H1 (cell line): ENCODE measurements around the gene TEKT5.

Experiments
- ATF3 ChIP-seq: IDR thresholded peaks from 2 replicates; pipeline ENCODE4 v1.6.1; 2011; ENCODE audit warnings: low read depth, mild to moderate bottlenecking, low read length; ENCODE audit not compliant: insufficient read depth
- CTCF ChIP-seq, 3 experiments: IDR thresholded peaks; 1 replicate in 2 of 3; 2 replicates in 1 of 3; pipeline versions ENCODE4 v1.5.1 to v1.6.1; 2011; ENCODE audit warnings: low read length in 3 of 3, mild to moderate bottlenecking in 3 of 3, inconsistent platforms in 2 of 3, low read depth in 1 of 3, moderate library complexity in 1 of 3; ENCODE audit not compliant: insufficient read depth in 1 of 3; ENCODE audit errors: control extremely low read depth in 1 of 3
- EZH2 ChIP-seq: fragments of 200-600 bp; sonication (generic); IDR thresholded peaks from 2 replicates; pipeline ENCODE4 v1.7.1; 2012; ENCODE audit warnings: low read depth, mild to moderate bottlenecking, moderate library complexity, low read length, inconsistent platforms; ENCODE audit not compliant: severe bottlenecking
- FOSL1 ChIP-seq: IDR thresholded peaks from 2 replicates; pipeline ENCODE4 v1.6.1; 2011; ENCODE audit warnings: mild to moderate bottlenecking, low read depth, low read length, moderate library complexity; ENCODE audit not compliant: insufficient read depth
- POLR2A ChIP-seq, 2 experiments: IDR thresholded peaks; 1 replicate in 1 of 2; 2 replicates in 1 of 2; pipeline ENCODE4 v1.6.1; 2011; ENCODE audit warnings: low read depth in 2 of 2, low read length in 2 of 2, mild to moderate bottlenecking in 2 of 2; ENCODE audit errors: control extremely low read depth in 1 of 2
- POLR2AphosphoS5 ChIP-seq: IDR thresholded peaks from 2 replicates; pipeline ENCODE4 v1.6.1; 2011; ENCODE audit warnings: low read depth, low read length
- RXRA ChIP-seq: IDR thresholded peaks from 2 replicates; pipeline ENCODE4 v1.6.1; 2011; ENCODE audit warnings: low read depth, mild to moderate bottlenecking, low read length, moderate library complexity; ENCODE audit not compliant: insufficient read depth
- SP1 ChIP-seq: IDR thresholded peaks from 2 replicates; pipeline ENCODE4 v1.6.1; 2011; ENCODE audit warnings: low read depth, low read length

- TF ChIP-seq CTCF (IDR thresholded peaks at IDR 0.05; ENCODE audit: control extremely low read depth in 1 of 3, insufficient read depth in 1 of 3, low read depth in 1 of 3, low read length in 3 of 3) (no peak), POLR2A (IDR thresholded peaks at IDR 0.05; ENCODE audit: control extremely low read depth in 1 of 2, low read depth in 2 of 2, low read length in 2 of 2) (no peak), EZH2 (no peak), RXRA (no peak), FOSL1 (no peak), SP1 (no peak), POLR2AphosphoS5 (no peak), ATF3 (no peak)
Observed at GRCh38 chr16:10587622-10588021, 107.1 kb downstream of the TEKT5 start.
